ENCODE data around the gene SLC35F3. TPM values are rescaled to one million over a fixed set of nuclear protein-coding genes. Genes with fewer than 3 reads are reported as not detected.
A peak's percentile ranks its signal among the peaks of the same experiment; 100 is the strongest.

SLC35F3 gene
- total RNA-seq, 1 donor from 2014 or later: 0.57 TPM

- H2AFZ ChIP-seq (ENCODE audit: low read depth, low read length): no peak overlapping the region
- no peak for FAIRE-seq
- TF ChIP-seq EZH2 (IDR thresholded peaks at IDR 0.05; ENCODE audit: insufficient read depth, low read length): no peak
- TF ChIP-seq CTCF (IDR thresholded peaks at IDR 0.05; ENCODE audit: insufficient read depth, low read depth, low read length): peak; percentile 37
- no peak overlapping the region for H3K27ac ChIP-seq (ENCODE audit: low read depth, low read length)
- no peak for DNase-seq (ENCODE audit: low read depth)
- no peaks in the 10 kb centered on the region for H3K79me2 ChIP-seq (ENCODE audit: insufficient read depth, low read length)
- Mint-ChIP-seq H3K4me1 (ENCODE audit: low read depth, unreplicated experiment) (peaks cover 5% of the 10 kb centered on the region), H3K27me3 (ENCODE audit: low read depth, unreplicated experiment) (peaks cover 38% of the 10 kb centered on the region), H3K27ac (ENCODE audit: unreplicated experiment) (no peak overlapping the region), H3K36me3 (ENCODE audit: low read depth, unreplicated experiment) (no peaks in the 10 kb centered on the region), H3K4me3 (ENCODE audit: unreplicated experiment) (no peak overlapping the region), H3K9me3 (ENCODE audit: unreplicated experiment) (peaks cover 7% of the 10 kb centered on the region)
- H3K36me3 ChIP-seq (ENCODE audit: insufficient read depth, low read length): no peaks in the 10 kb centered on the region
- no peaks in the 10 kb centered on the region for H3K9me3 ChIP-seq (ENCODE audit: insufficient read depth, low read depth, low read length)
- peaks cover 3% of the 10 kb centered on the region for H3K27me3 ChIP-seq (ENCODE audit: insufficient read depth, low read length)
- H3K9ac ChIP-seq (ENCODE audit: low read length): no peak overlapping the region
- no peak overlapping the region for H3K4me3 ChIP-seq (ENCODE audit: insufficient read depth, low read depth, low read length)
- H4K20me1 ChIP-seq (ENCODE audit: insufficient read depth, low read length): peaks cover 12% of the 10 kb centered on the region
- H3K4me1 ChIP-seq (ENCODE audit: insufficient read depth, low read length): peaks cover 10% of the 10 kb centered on the region
- peak overlapping the region; percentile 83 for H3K4me2 ChIP-seq (ENCODE audit: low read length)
These were observed 308.5 kb downstream of the SLC35F3 start for GRCh38 chr1:234212764-234213657.

GRCh38 chr1:234213658-234214128 is 309.2 kb downstream of the SLC35F3 start:
- H3K4me2 ChIP-seq (ENCODE audit: low read length): peak overlapping the region; percentile 83
- H3K36me3 ChIP-seq (ENCODE audit: insufficient read depth, low read length): no peaks in the 10 kb centered on the region
- no peak overlapping the region for H3K9ac ChIP-seq (ENCODE audit: low read length)
- peaks cover 6% of the 10 kb centered on the region for H3K4me1 ChIP-seq (ENCODE audit: insufficient read depth, low read length)
- DNase-seq (ENCODE audit: low read depth) (no peak), FAIRE-seq (no peak)
- Mint-ChIP-seq H3K4me1 (ENCODE audit: low read depth, unreplicated experiment) (peaks cover 2% of the 10 kb centered on the region), H3K9me3 (ENCODE audit: unreplicated experiment) (peaks cover 7% of the 10 kb centered on the region), H3K27ac (ENCODE audit: unreplicated experiment) (peak overlapping the region; percentile 18), H3K4me3 (ENCODE audit: unreplicated experiment) (peak overlapping the region; percentile 81), H3K36me3 (ENCODE audit: low read depth, unreplicated experiment) (no peaks in the 10 kb centered on the region), H3K27me3 (ENCODE audit: low read depth, unreplicated experiment) (peaks cover 38% of the 10 kb centered on the region)
- H3K79me2 ChIP-seq (ENCODE audit: insufficient read depth, low read length): no peaks in the 10 kb centered on the region
- no peak for TF ChIP-seq CTCF (IDR thresholded peaks at IDR 0.05; ENCODE audit: insufficient read depth, low read depth, low read length)
- no peak for TF ChIP-seq EZH2 (IDR thresholded peaks at IDR 0.05; ENCODE audit: insufficient read depth, low read length)
- H2AFZ ChIP-seq (ENCODE audit: low read depth, low read length): peak overlapping the region; percentile 76
- H4K20me1 ChIP-seq (ENCODE audit: insufficient read depth, low read length): peaks cover 12% of the 10 kb centered on the region
- H3K9me3 ChIP-seq (ENCODE audit: insufficient read depth, low read depth, low read length): no peaks in the 10 kb centered on the region
- peak overlapping the region; percentile 47 for H3K4me3 ChIP-seq (ENCODE audit: insufficient read depth, low read depth, low read length)
- H3K27ac ChIP-seq (ENCODE audit: low read depth, low read length): no peak overlapping the region
- H3K27me3 ChIP-seq (ENCODE audit: insufficient read depth, low read length): peaks cover 3% of the 10 kb centered on the region

Measured in astrocyte (in vitro differentiated cells and primary cell).